ENCODE measurements around the gene OPN1LW. TPM values are rescaled to one million over a fixed set of nuclear protein-coding genes. Genes with fewer than 3 reads are reported as not detected.

The OPN1LW gene
- total RNA-seq, 4 donors from 2014 or later, result not detected

DNA sequence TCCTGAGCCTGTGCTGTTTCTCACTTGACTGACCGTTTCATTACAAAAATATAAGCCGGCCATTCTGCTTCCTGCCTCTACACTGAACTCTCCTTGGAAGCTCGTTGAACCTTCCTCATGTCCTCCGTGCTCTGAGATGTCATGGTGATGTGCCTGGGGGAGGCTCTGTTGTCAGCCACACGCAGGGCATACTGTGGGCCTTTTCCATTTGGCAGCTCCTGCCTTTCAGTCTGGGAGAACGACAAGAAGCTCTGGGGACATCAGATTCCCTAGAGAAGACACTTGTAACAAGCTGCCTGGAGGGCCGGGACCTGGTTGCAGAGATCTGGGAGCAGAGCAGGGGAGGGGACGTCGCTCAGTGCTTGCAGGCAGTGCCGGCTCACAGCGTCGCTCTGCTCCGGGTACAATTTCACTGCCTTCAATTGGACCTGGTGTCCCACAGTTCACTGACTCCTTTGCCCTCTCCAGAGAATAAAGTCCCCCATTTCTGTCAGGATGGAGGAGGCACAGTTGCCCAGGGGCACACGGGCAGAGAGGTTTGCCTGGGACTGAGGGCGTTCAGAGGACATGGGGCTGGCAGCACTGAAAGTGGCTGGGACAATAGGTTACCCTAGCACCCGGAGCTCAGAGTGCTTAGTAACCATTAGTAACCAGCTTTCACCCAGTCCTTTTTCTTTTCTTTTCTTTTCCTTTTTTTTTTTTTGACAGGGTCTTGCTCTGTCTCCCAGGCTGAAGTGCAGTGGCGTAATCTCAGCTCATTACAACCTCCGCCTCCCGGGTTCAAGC is 27.4 kb upstream of the OPN1LW start:
- H3K27me3 ChIP-seq, result no peaks in the 10 kb centered on the region
- no peak for DNase-seq (ENCODE audit: low spot score in 2 of 2)
- H3K9me3 ChIP-seq, result no peaks in the 10 kb centered on the region
- H3K4me3 ChIP-seq, result no peak overlapping the region
- H3K36me3 ChIP-seq, result no peaks in the 10 kb centered on the region
- H3K27ac ChIP-seq, result no peak overlapping the region
- TF ChIP-seq POLR2AphosphoS5 (IDR thresholded peaks at IDR 0.05), result no peak
- TF ChIP-seq POLR2A (IDR thresholded peaks at IDR 0.05), result no peak
- TF ChIP-seq EP300 (IDR thresholded peaks at IDR 0.05), result no peak
- TF ChIP-seq CTCF (IDR thresholded peaks at IDR 0.05), result no peak
- WGBS, result 72% methylated on average over 10 of the region's 19 CpGs
- no peaks in the 10 kb centered on the region for H3K4me1 ChIP-seq

- no peaks in the 10 kb centered on the region for H3K27me3 ChIP-seq
- H3K27ac ChIP-seq, result no peak overlapping the region
- TF ChIP-seq POLR2AphosphoS5 (IDR thresholded peaks at IDR 0.05) (no peak), POLR2A (IDR thresholded peaks at IDR 0.05) (no peak), EP300 (IDR thresholded peaks at IDR 0.05) (no peak), CTCF (IDR thresholded peaks at IDR 0.05) (no peak)
These were observed 26.5 kb upstream of the OPN1LW start for GRCh38 chrX:154117566-154117965.

DNA sequence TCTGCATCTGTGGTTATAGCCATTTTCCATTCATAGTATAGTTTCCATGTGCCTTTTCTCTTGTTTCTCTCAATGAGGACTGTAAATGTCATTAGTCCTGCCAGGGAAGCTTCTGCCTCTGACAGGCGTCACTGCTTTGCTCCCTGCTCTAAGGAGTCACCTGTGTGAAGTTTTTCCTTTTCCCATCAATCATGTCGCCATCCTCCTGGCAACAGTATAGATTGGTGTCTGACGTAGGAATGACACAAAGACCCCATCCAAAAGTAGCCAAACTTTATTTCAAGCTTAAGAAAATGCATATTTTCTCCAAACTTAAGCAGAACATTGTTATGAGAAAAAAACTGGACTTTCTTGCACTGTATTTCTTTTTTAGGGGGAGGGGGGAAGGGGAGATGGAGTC is 23.5 kb upstream of the OPN1LW start:
- no peaks in the 10 kb centered on the region for H3K27me3 ChIP-seq
- no peak for DNase-seq (ENCODE audit: low spot score in 2 of 2)
- H3K4me1 ChIP-seq, result no peaks in the 10 kb centered on the region
- no peak overlapping the region for H3K27ac ChIP-seq
- H3K36me3 ChIP-seq, result no peaks in the 10 kb centered on the region
- no peak overlapping the region for H3K4me3 ChIP-seq
- TF ChIP-seq EP300 (IDR thresholded peaks at IDR 0.05) (no peak), POLR2A (IDR thresholded peaks at IDR 0.05) (no peak), POLR2AphosphoS5 (IDR thresholded peaks at IDR 0.05) (no peak), CTCF (IDR thresholded peaks at IDR 0.05) (no peak)
- no peaks in the 10 kb centered on the region for H3K9me3 ChIP-seq
- 77% methylated on average over 3 of the region's 3 CpGs for WGBS

More at GRCh38 chrX:154117566-154117965, 26.5 kb upstream of the OPN1LW start:
- WGBS, result 71% methylated on average over 6 of the region's 6 CpGs
- Histone ChIP-seq H3K4me1 (no peaks in the 10 kb centered on the region), H3K4me3 (no peak overlapping the region), H3K36me3 (no peaks in the 10 kb centered on the region), H3K9me3 (no peaks in the 10 kb centered on the region)
- DNase-seq (ENCODE audit: low spot score in 2 of 2), result no peak

DNA sequence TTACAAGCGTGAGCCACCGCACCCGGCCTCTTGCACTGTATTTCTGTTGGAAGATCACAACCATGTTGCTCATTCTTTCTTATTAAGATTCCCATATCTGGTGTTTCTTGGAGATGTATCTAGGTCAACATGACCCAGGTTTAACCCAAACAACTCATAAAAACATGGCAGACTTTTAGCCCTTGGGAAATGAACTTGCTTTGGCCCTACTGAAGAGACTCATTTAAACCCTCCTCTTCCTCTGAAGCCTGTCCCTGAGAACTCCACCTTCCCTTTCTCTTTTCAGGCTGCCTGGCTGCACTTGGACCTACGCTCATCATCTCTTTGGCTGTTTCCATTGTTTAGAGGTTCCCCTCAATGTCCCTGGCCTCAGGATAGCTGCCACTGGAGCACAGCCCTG is 22.8 kb upstream of the OPN1LW start:
- Histone ChIP-seq H3K4me3 (no peak overlapping the region), H3K36me3 (no peaks in the 10 kb centered on the region), H3K9me3 (no peaks in the 10 kb centered on the region), H3K27me3 (no peaks in the 10 kb centered on the region), H3K4me1 (no peaks in the 10 kb centered on the region), H3K27ac (peak overlapping the region; percentile 24)
- 82% methylated on average over 4 of the region's 4 CpGs for WGBS
- TF ChIP-seq POLR2AphosphoS5 (IDR thresholded peaks at IDR 0.05) (no peak), CTCF (IDR thresholded peaks at IDR 0.05) (no peak), POLR2A (IDR thresholded peaks at IDR 0.05) (no peak), EP300 (IDR thresholded peaks at IDR 0.05) (no peak)
- DNase-seq (ENCODE audit: low spot score in 2 of 2), result no peak

DNA sequence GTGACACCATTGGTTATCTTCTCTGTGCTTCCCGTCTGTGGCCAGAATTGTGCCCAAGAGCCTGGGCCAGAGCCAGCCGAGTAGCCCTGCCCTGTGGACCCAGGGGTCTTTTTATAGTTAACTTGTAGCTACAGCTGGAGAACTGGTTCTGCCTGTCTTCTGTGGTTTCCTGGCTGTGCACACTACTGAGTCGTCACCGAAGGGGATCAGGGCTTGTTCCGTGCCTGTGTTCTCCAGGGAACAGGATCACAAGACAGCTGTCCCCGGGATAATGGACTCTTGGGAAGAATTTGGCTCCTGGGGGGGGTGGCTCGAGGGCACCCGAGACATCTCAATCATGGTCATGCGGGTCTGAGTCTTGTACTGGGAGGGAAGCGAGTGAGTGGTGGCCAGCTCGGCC is 22.1 kb upstream of the OPN1LW start:
- Histone ChIP-seq H3K36me3 (no peaks in the 10 kb centered on the region), H3K27ac (peak overlapping the region; percentile 24), H3K9me3 (no peaks in the 10 kb centered on the region), H3K4me1 (no peaks in the 10 kb centered on the region), H3K4me3 (no peak overlapping the region), H3K27me3 (no peaks in the 10 kb centered on the region)
- 38% methylated on average over 6 of the region's 11 CpGs for WGBS
- DNase-seq (ENCODE audit: low spot score in 2 of 2), result no peak
- no peak for TF ChIP-seq POLR2AphosphoS5 (IDR thresholded peaks at IDR 0.05)
- TF ChIP-seq CTCF (IDR thresholded peaks at IDR 0.05), result no peak
- no peak for TF ChIP-seq EP300 (IDR thresholded peaks at IDR 0.05)
- no peak for TF ChIP-seq POLR2A (IDR thresholded peaks at IDR 0.05)

Measured in suprapubic skin (tissue), 4 donors.